Stimulated activated CD8-positive, alpha-beta memory T cell treated with anti-CD3 and anti-CD28 coated beads, Interleukin-12 subunit alpha, Interleukin-12 subunit beta, amount 100 ng/mL, for 24 hours (primary cell): Measurements from ENCODE around the gene IL6.
"Not testable (repeated sequence)": the region's sequence is repeated elsewhere in the genome, so short reads cannot be mapped to it uniquely, and the experiment has no call there.

Experiments used
- DNase-seq: peaks from one replicate; pipeline ENCODE4 v3.0.0-alpha.2; 2020; ENCODE audit errors: extremely low read depth

The IL6 gene

GRCh38 chr7:22726907-22727713, at the start of gene IL6:
Gene IL6 (plus strand): TSS chr7:22727200. CDS start chr7:22727263, 63 bp downstream.
- no peak for DNase-seq

- DNase-seq, result not testable (repeated sequence)
Observed at GRCh38 chr7:22677263-22677662, 49.7 kb upstream of the IL6 start.

DNA sequence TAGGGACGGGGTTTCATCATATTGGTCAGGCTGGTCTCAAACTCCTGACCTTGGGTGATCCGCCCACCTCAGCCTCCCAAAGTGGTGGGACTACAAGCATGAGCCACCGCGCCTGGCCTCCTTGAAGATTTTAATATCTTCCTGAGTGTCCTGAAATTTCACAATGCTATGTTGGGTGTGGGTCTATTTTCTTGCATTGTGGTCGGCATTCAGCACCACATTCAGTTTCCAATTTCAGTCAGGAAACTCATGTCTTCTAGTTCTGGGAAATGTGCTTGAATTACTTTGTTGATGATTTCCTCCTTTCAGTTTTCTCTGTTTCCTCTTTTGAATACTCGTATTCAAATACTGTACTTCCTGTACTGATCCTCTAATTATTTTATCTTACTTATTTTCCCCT, 49.3 kb upstream of the IL6 start:
- DNase-seq, result no peak

- no peak for DNase-seq
Observed at GRCh38 chr7:22680482-22680911, 46.5 kb upstream of the IL6 start.

DNA sequence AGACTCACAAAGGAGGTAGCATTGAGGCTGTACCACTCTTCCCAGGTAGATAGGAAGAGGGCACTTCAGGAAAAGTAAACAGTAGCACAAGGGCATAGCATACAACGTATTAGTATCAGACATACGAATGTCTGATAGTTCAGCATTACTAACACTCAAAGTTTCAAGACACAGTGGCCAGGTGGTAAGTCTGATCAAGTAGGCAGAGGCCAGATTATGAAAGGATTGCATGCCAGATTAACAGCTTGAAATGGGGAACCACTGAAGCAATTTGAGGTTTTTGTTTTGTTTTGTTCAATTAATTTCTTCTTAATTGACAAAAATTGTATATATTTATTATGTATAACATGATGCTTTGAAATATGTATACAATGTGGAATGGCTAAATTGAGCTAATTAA, 45.7 kb upstream of the IL6 start:
- no peak for DNase-seq

GRCh38 chr7:22681852-22682657, 44.9 kb upstream of the IL6 start:
- no peak for DNase-seq

GRCh38 chr7:22683379-22683778, 43.6 kb upstream of the IL6 start:
- DNase-seq, result no peak

- DNase-seq, result no peak
Observed at GRCh38 chr7:22686620-22687019, 40.4 kb upstream of the IL6 start.

GRCh38 chr7:22688084-22688483, 38.9 kb upstream of the IL6 start:
- DNase-seq, result no peak

GRCh38 chr7:22688934-22689333, 38.1 kb upstream of the IL6 start:
- DNase-seq, result not testable (repeated sequence)

DNA sequence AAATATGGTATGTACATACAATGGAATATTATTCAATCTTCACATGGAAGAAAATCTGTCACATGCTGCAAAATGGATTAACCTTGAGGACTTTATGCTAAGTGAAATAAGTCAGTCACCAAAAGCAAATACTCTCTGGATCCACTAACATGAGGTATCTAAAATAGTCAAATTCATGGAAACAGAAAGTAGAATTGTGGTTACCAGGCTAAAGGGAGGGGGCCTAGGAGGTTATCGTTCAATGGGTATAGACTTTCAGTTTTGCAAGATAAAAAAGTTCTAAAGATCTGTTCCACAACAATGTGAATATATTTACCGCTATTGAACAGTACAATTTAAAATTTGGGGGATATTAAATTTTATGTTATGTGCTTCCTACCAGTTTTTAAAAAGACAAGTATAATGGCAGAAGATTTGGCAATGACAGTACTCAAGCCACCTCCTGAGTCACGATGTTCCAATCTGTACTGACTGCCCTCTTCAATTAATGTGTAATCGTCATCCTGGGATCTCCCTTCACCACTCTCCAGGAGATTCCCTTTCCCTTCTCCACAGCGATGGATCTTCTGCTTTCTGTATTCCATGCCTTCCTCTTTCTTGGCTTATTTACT, 32.3 kb upstream of the IL6 start:
- no peak for DNase-seq

- DNase-seq, result no peak
Observed at GRCh38 chr7:22695476-22696132, 31.4 kb upstream of the IL6 start.

- no peak for DNase-seq
Observed at GRCh38 chr7:22696541-22697228, 30.3 kb upstream of the IL6 start.

- no peak for DNase-seq
Observed at GRCh38 chr7:22697322-22697859, 29.6 kb upstream of the IL6 start.

GRCh38 chr7:22697876-22698606, 29.0 kb upstream of the IL6 start:
- DNase-seq, result no peak

GRCh38 chr7:22698767-22699166, 28.2 kb upstream of the IL6 start:
- no peak for DNase-seq

DNA sequence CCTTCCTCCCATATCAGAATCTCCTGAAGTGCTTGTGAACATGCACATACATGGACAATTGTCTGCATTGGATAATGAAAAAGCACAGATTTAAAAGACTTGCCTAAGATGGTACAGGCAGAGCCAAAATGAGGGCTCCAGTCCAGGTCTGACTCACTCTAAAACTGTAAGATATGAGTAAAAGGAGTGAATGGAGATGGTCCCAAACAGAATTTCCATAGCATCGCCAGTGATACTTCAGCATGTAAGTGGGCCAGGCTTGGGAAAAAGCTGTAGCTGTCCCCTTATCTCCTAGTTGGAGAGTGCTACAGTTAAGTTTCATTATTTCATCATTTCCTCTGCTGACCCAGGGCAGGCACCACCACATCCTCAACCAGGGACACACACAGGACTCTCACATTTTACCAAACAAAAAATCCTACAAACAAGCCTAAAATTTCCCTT, 26.4 kb upstream of the IL6 start:
- DNase-seq, result no peak

DNA sequence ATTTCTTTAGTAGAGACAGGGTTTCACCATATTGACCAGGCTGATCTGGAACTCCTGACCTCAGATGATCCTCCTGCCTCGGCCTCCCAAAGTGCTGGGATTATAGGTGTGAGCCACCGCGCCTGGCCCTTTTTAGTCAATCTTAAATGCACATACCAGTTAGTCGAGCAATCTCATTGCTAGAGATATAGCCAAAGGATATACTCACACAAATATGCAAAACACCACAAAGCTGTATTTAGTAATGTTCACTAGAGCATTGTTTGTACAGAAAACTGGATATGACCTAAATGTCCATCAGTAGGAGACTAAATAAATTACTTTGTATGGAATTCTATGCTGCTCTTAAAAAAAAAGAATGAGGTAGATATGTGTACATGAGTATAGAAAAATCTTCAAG, 24.5 kb upstream of the IL6 start:
- DNase-seq, result no peak

- DNase-seq, result not testable (repeated sequence)
Observed at GRCh38 chr7:22703107-22703855, 23.7 kb upstream of the IL6 start.
